GM06990 (cell line): Measurements from ENCODE around the gene MDM2.
"Not testable (repeated sequence)": the region's sequence is repeated elsewhere in the genome, so short reads cannot be mapped to it uniquely, and the experiment has no call there.

Source experiments
- DNase-seq: peaks from one replicate; pipeline ENCODE4 v3.0.0-alpha.2; 2011; ENCODE audit not compliant: insufficient read length; ENCODE audit errors: extremely low read depth
- H3K27me3 ChIP-seq: replicated peaks from 2 replicates; pipeline ENCODE4 v1.6.0; 2011; ENCODE audit warnings: low read length; ENCODE audit not compliant: control insufficient read depth, insufficient read depth
- H3K36me3 ChIP-seq: 2 replicates; pipeline ENCODE4 v1.5.1; 2011; ENCODE audit warnings: low read length; ENCODE audit not compliant: control insufficient read depth, insufficient read depth
- H3K4me3 ChIP-seq: replicated peaks from 2 replicates; pipeline ENCODE4 v1.5.1; 2011; ENCODE audit warnings: low read depth, mild to moderate bottlenecking, control low read depth, low read length
- TF ChIP-seq, protein P1 (sequence below): IDR thresholded peaks from 2 replicates; pipeline ENCODE4 v1.5.1; 2011; ENCODE audit warnings: low read length, control low read depth, mild to moderate bottlenecking, inconsistent platforms; ENCODE audit not compliant: insufficient read depth, poor library complexity, severe bottlenecking

The MDM2 gene

DNA sequence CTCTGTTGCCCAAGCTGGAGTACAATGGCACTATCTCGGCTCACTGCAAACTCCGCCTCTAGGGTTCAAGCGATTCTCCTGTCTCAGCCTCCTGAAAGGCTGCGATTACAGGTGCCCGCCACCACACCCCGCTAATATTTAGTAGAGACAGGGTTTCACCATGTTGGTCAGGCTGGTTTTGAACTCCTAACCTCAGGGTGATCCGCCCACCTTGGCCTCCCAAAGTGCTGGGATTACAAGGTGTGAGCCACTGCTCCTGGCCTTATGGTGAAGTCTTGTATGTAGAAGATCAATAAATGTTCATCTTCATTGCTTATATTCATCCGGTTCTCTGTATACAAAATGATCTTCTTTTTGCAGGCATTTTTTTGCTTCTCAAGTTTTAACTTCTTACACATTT lies 47.8 kb downstream of the MDM2 start:
- Histone ChIP-seq H3K27me3 (0 out of 2 replicates have a peak, but pooled peaks cover 2% of the 10 kb centered on the region), H3K36me3 (no peaks in the 10 kb centered on the region), H3K4me3 (no peak overlapping the region)
- DNase-seq: no peak
- TF ChIP-seq, protein P1, sequence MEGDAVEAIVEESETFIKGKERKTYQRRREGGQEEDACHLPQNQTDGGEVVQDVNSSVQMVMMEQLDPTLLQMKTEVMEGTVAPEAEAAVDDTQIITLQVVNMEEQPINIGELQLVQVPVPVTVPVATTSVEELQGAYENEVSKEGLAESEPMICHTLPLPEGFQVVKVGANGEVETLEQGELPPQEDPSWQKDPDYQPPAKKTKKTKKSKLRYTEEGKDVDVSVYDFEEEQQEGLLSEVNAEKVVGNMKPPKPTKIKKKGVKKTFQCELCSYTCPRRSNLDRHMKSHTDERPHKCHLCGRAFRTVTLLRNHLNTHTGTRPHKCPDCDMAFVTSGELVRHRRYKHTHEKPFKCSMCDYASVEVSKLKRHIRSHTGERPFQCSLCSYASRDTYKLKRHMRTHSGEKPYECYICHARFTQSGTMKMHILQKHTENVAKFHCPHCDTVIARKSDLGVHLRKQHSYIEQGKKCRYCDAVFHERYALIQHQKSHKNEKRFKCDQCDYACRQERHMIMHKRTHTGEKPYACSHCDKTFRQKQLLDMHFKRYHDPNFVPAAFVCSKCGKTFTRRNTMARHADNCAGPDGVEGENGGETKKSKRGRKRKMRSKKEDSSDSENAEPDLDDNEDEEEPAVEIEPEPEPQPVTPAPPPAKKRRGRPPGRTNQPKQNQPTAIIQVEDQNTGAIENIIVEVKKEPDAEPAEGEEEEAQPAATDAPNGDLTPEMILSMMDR: no peak

DNA sequence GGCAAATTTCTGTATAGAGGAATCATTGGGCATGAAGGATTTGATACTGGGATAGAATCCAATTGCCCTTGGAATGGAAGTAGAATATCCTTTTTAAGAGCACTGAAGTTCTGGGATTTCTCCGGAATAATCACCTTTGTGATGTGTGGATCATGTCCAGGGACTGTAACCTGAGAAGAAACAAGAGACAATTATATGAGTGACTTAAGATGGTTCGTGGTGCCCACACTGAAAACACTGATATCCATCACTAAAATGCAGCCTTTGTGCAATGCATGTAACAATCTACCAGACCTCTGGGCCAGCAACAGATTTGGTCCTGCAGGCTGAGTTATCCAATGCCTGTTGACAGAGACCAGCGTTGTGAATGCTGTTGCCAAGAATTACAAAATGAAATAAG lies 48.5 kb downstream of the MDM2 start:
- no peak for DNase-seq
- TF ChIP-seq, protein P1: no peak
- H3K27me3 ChIP-seq: 0 out of 2 replicates have a peak, but pooled peaks cover 2% of the 10 kb centered on the region
- H3K36me3 ChIP-seq: no peaks in the 10 kb centered on the region
- H3K4me3 ChIP-seq: no peak overlapping the region

DNA sequence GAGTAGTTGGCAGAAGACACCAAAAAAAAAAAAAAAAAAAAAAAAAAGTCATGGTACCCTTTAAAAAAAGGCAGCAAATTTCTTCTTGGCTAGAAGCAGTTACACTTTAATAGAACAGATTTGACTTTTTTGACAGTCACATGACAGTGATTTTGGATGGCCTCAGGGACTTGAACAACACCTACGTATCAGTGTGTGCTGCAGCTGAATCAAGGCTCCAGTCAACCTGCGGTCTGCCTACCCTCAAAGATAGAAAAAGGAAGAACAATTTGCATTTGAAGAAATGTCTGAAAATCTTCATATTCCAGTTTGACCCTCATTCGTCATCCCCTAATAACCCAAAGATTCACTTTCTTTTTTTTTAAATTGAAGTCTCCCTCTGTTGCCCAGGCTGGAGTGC lies 53.9 kb downstream of the MDM2 start:
- Histone ChIP-seq H3K4me3 (no peak overlapping the region), H3K36me3 (no peaks in the 10 kb centered on the region), H3K27me3 (no peaks in the 10 kb centered on the region)
- no peak for DNase-seq
- TF ChIP-seq, protein P1: no peak

DNA sequence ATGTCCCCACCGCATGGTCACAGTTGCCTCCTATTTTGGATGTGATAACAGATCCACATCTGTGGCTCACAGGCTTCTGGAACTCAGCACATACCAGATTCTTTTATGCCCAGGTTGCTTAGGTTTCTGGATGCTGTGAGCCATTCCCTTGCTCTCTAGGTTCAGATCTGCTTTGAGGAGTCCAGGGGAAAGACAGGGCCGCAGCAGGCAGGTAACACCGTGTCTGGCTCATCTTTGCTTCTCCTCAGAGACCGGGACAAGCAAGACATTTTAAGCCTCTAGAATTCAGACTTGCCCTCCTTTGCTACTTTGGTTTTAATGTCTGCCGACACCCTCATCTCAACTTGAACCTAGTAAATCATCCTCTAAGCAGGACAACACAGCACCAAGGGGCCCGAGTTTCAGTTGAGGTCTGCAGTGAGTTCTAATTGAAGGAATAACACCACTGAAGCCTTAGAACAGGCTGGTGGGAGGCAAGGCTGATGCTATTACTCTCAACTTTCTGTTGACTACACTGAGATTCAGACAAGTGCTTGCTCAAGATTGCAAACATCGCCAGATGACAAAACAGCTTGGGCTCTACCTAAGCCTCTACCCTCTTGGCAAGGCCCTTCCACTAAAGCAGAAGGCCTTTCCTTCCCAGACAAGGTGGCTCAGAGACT lies 55.3 kb downstream of the MDM2 start:
- Histone ChIP-seq H3K27me3 (no peaks in the 10 kb centered on the region; the same call in 1 of the 2 replicates), H3K36me3 (no peaks in the 10 kb centered on the region), H3K4me3 (no peak overlapping the region)
- no peak for DNase-seq
- TF ChIP-seq, protein P1: no peak

DNA sequence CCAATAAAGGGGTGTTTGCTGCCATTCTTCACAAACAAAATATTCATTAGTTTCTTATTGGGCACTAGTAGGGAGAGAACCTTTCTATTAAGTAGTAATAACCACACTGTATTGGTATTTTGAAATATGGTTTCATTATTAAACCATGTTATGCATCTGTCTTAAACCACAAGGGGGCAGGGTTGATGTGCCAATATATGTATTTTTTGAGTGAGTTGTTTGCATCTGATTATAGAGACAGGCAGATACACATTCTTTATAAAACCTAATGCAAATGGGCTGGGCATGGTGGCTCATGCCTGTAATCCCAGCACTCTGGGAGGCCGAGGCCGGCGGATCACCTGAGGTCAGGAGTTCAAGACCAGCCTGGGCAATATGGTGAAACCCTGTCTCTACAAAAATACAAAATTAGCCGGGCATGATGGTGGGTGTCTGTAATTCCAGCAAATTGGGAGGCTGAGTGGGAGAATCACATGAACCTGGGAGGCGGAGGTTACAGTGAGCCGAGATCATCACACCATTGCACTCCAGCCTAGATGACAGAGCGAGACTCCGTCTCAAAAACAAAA lies 56.0 kb downstream of the MDM2 start:
- TF ChIP-seq, protein P1: peak; percentile 39
- DNase-seq, H3K27me3 ChIP-seq, H3K36me3 ChIP-seq, H3K4me3 ChIP-seq: not testable (repeated sequence)
